Measurements from ENCODE around the gene NUDT12. TPM values are rescaled to one million over a fixed set of nuclear protein-coding genes. Genes with fewer than 3 reads are reported as not detected.

The NUDT12 gene
- total and polyA plus RNA-seq, 2 of the 13 experiments (the other 11 are each of a cell fraction or from before 2014, with no cell fraction given) = 2.3 to 5.4 TPM

- no peak for TF ChIP-seq ZSCAN22 (CRISPR knock-in tag; IDR thresholded peaks at IDR 0.05)
- TF ChIP-seq JUNB (CRISPR knock-in tag; IDR thresholded peaks at IDR 0.05; ENCODE audit: borderline replicate concordance) = no peak
- no peak for TF ChIP-seq ZNF790 (CRISPR knock-in tag; IDR thresholded peaks at IDR 0.05; ENCODE audit: borderline replicate concordance)
- peak; percentile 50; the same call in 1 of the 2 replicates for TF ChIP-seq PHF20 (CRISPR knock-in tag; IDR thresholded peaks at IDR 0.05)
- TF ChIP-seq EEA1 (CRISPR knock-in tag; IDR thresholded peaks at IDR 0.05; ENCODE audit: borderline replicate concordance) = no peak
- TF ChIP-seq NCOR1 (IDR thresholded peaks at IDR 0.05; ENCODE audit: borderline replicate concordance, low read length) = no peak
- no peak for TF ChIP-seq NFE2L2 (IDR thresholded peaks at IDR 0.05; ENCODE audit: low read length)
- TF ChIP-seq TOPORS (CRISPR knock-in tag; IDR thresholded peaks at IDR 0.05) = no peak
- TF ChIP-seq TERF1 (CRISPR knock-in tag; IDR thresholded peaks at IDR 0.05) = no peak
- no peak for TF ChIP-seq FOXA1 (IDR thresholded peaks at IDR 0.05)
- no peak for TF ChIP-seq FOXA1 (CRISPR knock-in tag; IDR thresholded peaks at IDR 0.05)
- no peak for TF ChIP-seq KLF13 (CRISPR knock-in tag; IDR thresholded peaks at IDR 0.05)
- TF ChIP-seq HDAC1 (CRISPR knock-in tag; IDR thresholded peaks at IDR 0.05) = no peak
- TF ChIP-seq HNRNPLL (IDR thresholded peaks at IDR 0.05; ENCODE audit: low read depth, low read length, poor library complexity, severe bottlenecking) = peak; percentile 54
- 0 out of 2 replicates have a peak, but pooled peaks have one; percentile 58 for TF ChIP-seq ZNF280D (CRISPR knock-in tag; IDR thresholded peaks at IDR 0.05)
- TF ChIP-seq GABPA (IDR thresholded peaks at IDR 0.05; ENCODE audit: low read depth, low read length) = peak; percentile 60
- peak; percentile 82 for TF ChIP-seq GABPA (CRISPR knock-in tag; IDR thresholded peaks at IDR 0.05; ENCODE audit: low read depth)
- TF ChIP-seq CBX1 (IDR thresholded peaks at IDR 0.05; ENCODE audit: low read depth) = no peak
- no peak for TF ChIP-seq JARID2 (CRISPR knock-in tag; IDR thresholded peaks at IDR 0.05; ENCODE audit: insufficient replicate concordance)
- 0 out of 2 replicates have a peak, but pooled peaks have one; percentile 20 for TF ChIP-seq ERF (CRISPR knock-in tag; IDR thresholded peaks at IDR 0.05)
- no peak for TF ChIP-seq HMG20B (CRISPR knock-in tag; conservative IDR thresholded peaks at IDR 0.05)
- TF ChIP-seq ZNF780A (CRISPR knock-in tag; IDR thresholded peaks at IDR 0.05) = no peak
- no peak for TF ChIP-seq DR1 (CRISPR knock-in tag; IDR thresholded peaks at IDR 0.05)
- TF ChIP-seq HCFC1 (IDR thresholded peaks at IDR 0.05; ENCODE audit: low read depth, low read length) = 0 out of 2 replicates have a peak, but pooled peaks have one; percentile 5
- peak; percentile 59 for TF ChIP-seq ZFX (CRISPR knock-in tag; IDR thresholded peaks at IDR 0.05; ENCODE audit: low read depth)
- TF ChIP-seq FOXO1 (CRISPR knock-in tag; IDR thresholded peaks at IDR 0.05) = no peak
- peak; percentile 54; the same call in 1 of the 2 replicates for TF ChIP-seq KMT2B (CRISPR knock-in tag; IDR thresholded peaks at IDR 0.05)
- TF ChIP-seq ZNF562 (CRISPR knock-in tag; IDR thresholded peaks at IDR 0.05; ENCODE audit: borderline replicate concordance) = no peak
- no peak for TF ChIP-seq THYN1 (CRISPR knock-in tag; IDR thresholded peaks at IDR 0.05; ENCODE audit: borderline replicate concordance, low read depth)
- no peak for TF ChIP-seq SMC3 (IDR thresholded peaks at IDR 0.05; ENCODE audit: low read length)
Observed at GRCh38 chr5:103562453-103563157, at the start of gene NUDT12 (continued).
